IPS DF 19.7 (cell line): ENCODE data around the gene CMBL.
"Not testable (repeated sequence)": the region's sequence is repeated elsewhere in the genome, so short reads cannot be mapped to it uniquely, and the experiment has no call there.

Source experiments
- DNase-seq: peaks from one replicate; pipeline ENCODE4 v3.0.0-alpha.2; 2013; ENCODE audit warnings: low read depth, low spot score

Gene CMBL

GRCh38 chr5:10333154-10334006 is 25.7 kb upstream of the CMBL start:
- DNase-seq, result no peak

GRCh38 chr5:10332301-10332700 is 24.6 kb upstream of the CMBL start:
- DNase-seq, result no peak

- DNase-seq, result no peak
These were observed 23.7 kb upstream of the CMBL start for GRCh38 chr5:10331341-10331796.

- DNase-seq, result no peak
These were observed 23.0 kb upstream of the CMBL start for GRCh38 chr5:10330511-10331230.

GRCh38 chr5:10329820-10330481 is 22.2 kb upstream of the CMBL start:
- DNase-seq, result no peak

GRCh38 chr5:10329446-10329819 is 21.7 kb upstream of the CMBL start:
- no peak for DNase-seq

GRCh38 chr5:10328323-10328722 is 20.6 kb upstream of the CMBL start:
- no peak for DNase-seq

- no peak for DNase-seq
These were observed 17.0 kb upstream of the CMBL start for GRCh38 chr5:10324518-10325370.

- no peak for DNase-seq
These were observed 16.1 kb upstream of the CMBL start for GRCh38 chr5:10323588-10324488.

GRCh38 chr5:10321882-10322281 is 14.2 kb upstream of the CMBL start:
- DNase-seq, result no peak

GRCh38 chr5:10320793-10321192 is 13.1 kb upstream of the CMBL start:
- no peak for DNase-seq

- no peak for DNase-seq
These were observed 11.6 kb upstream of the CMBL start for GRCh38 chr5:10319202-10319851.

- DNase-seq, result no peak
These were observed 10.4 kb upstream of the CMBL start for GRCh38 chr5:10317825-10318682.

- DNase-seq, result no peak
These were observed 8.3 kb upstream of the CMBL start for GRCh38 chr5:10315824-10316509.

- DNase-seq, result no peak
These were observed 7.5 kb upstream of the CMBL start for GRCh38 chr5:10315201-10315600.

GRCh38 chr5:10311595-10312425 is 4.1 kb upstream of the CMBL start:
- DNase-seq, result no peak

- not testable (repeated sequence) for DNase-seq
These were observed 3.3 kb upstream of the CMBL start for GRCh38 chr5:10310835-10311570.
